Measurements from ENCODE around the gene IGFL3.

The IGFL3 gene

DNA sequence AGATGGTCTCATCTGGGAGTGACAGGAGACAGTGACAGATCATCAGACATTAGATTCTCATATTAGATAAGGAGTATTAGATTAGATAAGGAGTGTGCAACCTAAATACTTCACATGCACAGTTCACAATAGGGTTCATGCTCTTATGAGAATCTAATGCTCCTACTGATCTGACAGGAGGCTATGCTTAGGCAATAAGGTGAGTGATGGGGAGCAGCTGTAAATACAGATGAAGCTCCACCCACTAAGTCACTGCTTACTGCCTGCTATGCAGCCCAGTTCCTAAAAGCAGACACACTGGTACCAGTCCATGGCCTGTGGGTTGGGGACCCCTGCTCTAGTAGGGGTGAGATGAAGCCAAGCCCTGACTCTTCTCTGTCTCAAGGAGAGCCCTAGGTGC is 10.0 kb upstream of the IGFL3 start:
- Mint-ChIP-seq H3K27ac (no peak overlapping the region), H3K36me3 (no peaks in the 10 kb centered on the region), H3K9me3 (no peaks in the 10 kb centered on the region), H3K4me1 (peaks cover 9% of the 10 kb centered on the region), H3K27me3 (peaks cover 48% of the 10 kb centered on the region), H3K4me3 (no peak overlapping the region)
- CTCF ChIA-PET, result no interaction called here
- DNase-seq, result no peak

DNA sequence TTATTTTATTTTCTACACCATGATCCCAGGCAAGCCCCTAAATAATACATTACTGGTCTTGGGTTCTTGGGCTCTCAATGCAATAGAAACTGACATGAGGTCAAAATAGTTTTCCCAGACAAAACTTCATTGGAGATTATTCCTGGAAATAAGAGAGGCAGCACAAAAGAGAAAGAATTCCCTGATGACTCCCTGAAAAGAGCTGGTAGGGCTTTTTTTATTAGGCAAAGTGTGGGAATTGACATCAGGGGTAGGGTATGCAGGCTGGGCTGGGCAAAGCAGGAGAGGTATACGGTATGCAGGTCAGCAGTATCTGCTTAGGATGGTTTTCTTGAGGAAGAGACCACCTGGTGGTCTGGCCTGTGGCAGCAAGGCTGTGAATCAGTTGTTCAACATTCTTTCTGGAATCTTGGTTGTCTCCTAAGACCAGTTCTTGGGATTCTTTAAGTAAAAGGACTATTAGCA is 9.3 kb upstream of the IGFL3 start:
- Mint-ChIP-seq H3K4me1 (peaks cover 9% of the 10 kb centered on the region), H3K4me3 (no peak overlapping the region), H3K9me3 (no peaks in the 10 kb centered on the region), H3K27ac (no peak overlapping the region), H3K27me3 (peaks cover 49% of the 10 kb centered on the region), H3K36me3 (no peaks in the 10 kb centered on the region)
- DNase-seq, result no peak
- CTCF ChIA-PET, result no interaction called here

DNA sequence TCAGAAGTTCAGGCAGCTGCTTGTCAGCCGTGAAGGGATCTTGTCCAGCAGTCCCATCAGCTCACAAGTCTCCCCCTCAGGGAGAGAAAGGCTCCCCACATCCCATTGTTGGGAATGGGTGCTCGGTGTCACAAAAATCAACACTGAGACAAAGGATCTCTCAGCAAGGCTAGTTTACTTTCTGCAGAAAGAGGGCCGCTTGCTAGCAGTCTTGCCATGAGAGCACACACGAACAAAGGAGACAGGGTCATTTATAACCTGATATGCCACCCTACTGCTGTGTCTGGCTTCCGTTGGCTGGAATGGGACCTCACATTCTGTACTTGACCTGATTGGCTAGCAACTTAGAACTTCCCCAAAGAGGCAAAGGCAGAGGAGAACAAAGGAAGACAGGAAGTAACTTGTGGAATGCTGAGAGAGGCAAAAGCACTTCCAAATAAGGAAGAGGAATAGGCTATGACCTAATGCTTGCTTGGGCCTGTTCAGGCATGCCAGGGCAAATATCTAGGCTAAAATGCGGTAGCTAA is 8.7 kb upstream of the IGFL3 start:
- H3K36me3 Mint-ChIP-seq, result no peaks in the 10 kb centered on the region
- no peak for DNase-seq
- H3K27ac Mint-ChIP-seq, result no peak overlapping the region
- H3K4me1 Mint-ChIP-seq, result peaks cover 9% of the 10 kb centered on the region
- H3K27me3 Mint-ChIP-seq, result peaks cover 48% of the 10 kb centered on the region
- H3K9me3 Mint-ChIP-seq, result no peaks in the 10 kb centered on the region
- CTCF ChIA-PET, result no interaction called here
- no peak overlapping the region for H3K4me3 Mint-ChIP-seq

DNA sequence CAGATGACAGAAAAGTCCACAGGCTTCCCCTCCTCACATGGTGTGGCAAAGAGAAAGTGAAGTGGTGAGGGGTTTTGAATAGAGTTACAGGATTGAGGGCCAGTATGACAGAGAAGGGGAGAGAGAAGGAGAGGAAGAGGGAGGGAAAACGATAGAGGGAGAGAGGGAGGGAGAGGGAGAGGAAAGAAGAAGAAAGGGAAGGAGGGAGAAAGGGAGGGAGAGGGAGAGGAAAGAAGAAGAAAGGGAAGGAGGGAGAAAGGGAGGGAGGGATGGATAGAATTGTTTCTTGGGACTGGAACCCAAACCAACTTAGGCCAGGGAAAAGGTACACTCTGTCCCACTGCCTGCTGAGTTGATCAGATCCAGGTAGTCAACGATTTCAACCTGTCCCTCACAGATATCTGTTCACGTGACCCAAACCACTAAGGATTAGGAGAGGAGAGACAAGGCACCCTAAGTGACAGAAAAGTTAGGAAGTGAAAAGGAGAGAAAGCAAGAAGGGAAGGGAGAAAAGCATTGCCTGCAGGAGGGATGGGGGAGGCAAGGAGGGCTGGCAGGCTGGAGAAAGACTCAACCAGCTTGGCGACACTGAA is 8.1 kb upstream of the IGFL3 start:
- Mint-ChIP-seq H3K27me3 (peaks cover 45% of the 10 kb centered on the region), H3K4me3 (no peak overlapping the region), H3K27ac (no peak overlapping the region), H3K36me3 (no peaks in the 10 kb centered on the region), H3K4me1 (peaks cover 9% of the 10 kb centered on the region), H3K9me3 (no peaks in the 10 kb centered on the region)
- no peak for DNase-seq
- CTCF ChIA-PET, result no interaction called here

DNA sequence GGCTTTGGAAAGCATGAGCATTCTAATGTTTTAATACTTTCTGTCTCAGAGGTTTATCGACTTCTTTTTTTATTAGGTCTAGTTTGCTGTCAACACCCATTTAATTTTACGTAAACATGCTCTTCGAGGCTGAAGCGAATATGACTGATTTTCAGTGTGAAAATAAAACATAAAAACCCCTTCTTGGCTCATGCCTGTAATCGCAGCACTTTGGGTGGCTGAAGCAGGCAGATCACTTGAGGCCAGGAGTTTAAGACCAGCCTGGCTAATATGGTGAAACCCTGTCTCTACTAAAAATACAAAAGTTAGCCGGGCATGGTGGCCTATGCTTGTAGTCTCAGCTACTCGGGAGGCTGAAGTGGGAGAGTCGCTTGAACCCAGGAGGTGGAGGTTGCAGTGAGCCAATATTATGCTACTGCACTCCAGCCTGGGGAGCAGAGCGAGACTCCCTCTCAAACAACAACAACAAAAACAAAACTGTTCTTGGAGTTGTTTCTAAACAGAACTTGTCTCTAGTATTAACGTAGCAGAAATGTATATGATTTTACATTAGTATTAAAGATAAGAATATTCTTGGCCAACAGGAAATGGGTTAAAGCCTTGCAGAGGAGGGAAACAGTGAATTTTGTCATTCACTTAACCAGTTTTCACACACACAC is 7.1 kb upstream of the IGFL3 start:
- Mint-ChIP-seq H3K27me3 (peaks cover 41% of the 10 kb centered on the region), H3K9me3 (no peaks in the 10 kb centered on the region), H3K36me3 (no peaks in the 10 kb centered on the region), H3K4me1 (peaks cover 9% of the 10 kb centered on the region), H3K4me3 (no peak overlapping the region), H3K27ac (no peak overlapping the region)
- DNase-seq, result no peak
- CTCF ChIA-PET, result no interaction called here

DNA sequence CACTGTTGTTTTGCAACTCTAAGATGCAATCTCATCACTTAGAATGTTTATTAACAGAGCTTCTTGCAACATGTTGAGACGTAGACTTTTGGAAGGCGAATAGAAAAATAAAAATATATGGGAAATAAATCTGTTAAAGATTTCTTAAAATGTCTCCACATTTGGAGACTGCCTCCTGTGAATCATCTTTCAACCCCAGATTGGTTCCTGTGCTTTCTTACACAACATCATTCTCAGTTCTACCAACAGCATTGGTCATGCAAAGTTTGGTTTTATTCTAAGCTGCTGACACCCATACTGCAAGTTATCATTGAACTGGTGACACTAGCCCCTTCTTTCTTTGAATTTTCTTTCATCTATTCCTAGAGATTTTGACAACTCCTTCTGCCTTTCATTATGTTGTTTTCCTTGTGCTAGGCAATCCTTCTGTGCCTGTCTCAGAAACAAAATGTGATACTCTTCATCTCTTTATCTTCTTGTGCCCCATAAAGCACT is 1.6 kb upstream of the IGFL3 start:
- H3K27ac Mint-ChIP-seq, result no peak overlapping the region
- no peak for DNase-seq
- H3K9me3 Mint-ChIP-seq, result no peaks in the 10 kb centered on the region
- CTCF ChIA-PET, result interaction anchor here (0.8 kb wide), 1 partner anchor 154 kb away, joined by 3 read pairs; no protein-coding TSS in a partner anchor
- H3K27me3 Mint-ChIP-seq, result peaks cover 51% of the 10 kb centered on the region
- no peak overlapping the region for H3K4me3 Mint-ChIP-seq
- H3K4me1 Mint-ChIP-seq, result no peaks in the 10 kb centered on the region
- H3K36me3 Mint-ChIP-seq, result no peaks in the 10 kb centered on the region

DNA sequence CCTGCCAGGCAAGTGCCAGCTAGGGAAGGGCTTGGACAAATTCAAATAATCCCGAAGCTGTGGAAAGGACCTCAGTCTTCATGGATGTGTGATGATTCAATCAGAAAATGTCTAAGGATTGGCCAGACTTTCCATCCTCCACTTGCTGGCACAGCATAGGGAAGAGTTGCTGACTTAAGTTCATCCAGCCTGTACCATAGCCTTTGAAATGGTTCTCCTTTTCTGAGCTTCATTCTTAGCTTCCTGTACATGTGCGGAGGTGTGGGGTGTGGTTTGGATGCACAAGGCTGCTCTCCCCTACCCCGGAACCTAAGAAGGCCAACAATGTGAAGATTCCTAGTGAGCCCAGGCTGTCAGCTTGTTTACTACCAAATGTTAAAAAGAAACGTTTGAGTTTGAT is 959 bp upstream of the IGFL3 start:
- no peaks in the 10 kb centered on the region for H3K9me3 Mint-ChIP-seq
- H3K4me3 Mint-ChIP-seq, result no peak overlapping the region
- no peak for DNase-seq
- no peaks in the 10 kb centered on the region for H3K4me1 Mint-ChIP-seq
- H3K36me3 Mint-ChIP-seq, result no peaks in the 10 kb centered on the region
- CTCF ChIA-PET, result interaction anchor here (0.8 kb wide), 1 partner anchor 155 kb away, joined by 3 read pairs; no protein-coding TSS in a partner anchor
- no peak overlapping the region for H3K27ac Mint-ChIP-seq
- peaks cover 53% of the 10 kb centered on the region for H3K27me3 Mint-ChIP-seq

DNA sequence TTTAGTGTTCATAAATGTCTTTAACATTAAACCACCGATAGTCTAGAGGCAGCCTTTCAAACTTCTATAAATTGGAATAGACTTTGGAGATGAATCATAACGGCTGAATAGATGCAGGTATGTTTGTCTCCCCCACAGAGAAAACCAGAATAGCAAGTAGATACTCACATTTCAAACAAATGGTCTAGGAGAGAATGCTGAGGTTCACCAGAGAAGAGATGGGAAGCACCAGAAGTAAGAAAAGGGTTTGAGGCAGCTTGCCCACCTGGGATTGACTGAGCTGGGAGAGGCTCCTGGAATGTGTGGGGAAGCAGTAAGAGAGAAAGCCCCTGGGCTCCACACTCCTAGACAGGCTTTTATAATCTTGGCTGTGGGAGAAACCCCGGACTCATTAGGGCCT is 6.4 kb downstream of the IGFL3 start:
- no peak overlapping the region for H3K27ac Mint-ChIP-seq

DNA sequence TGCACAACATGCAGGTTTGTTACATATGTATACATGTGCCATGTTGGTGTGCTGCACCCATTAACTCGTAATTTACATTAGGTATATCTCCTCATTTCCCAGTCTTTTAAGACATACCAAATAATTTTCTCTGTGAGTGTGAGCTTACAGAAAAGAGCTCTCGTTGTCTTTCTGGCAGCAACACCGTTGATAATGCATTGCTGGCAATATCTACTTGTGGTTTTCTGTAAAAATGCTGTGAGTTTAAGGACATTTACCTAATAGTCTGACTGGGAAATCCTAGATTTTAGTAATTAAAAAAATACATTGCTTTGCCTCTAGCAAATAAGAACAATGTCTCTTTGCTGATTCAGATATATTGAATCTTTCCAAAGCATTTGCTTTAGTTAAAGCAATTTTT is 8.4 kb downstream of the IGFL3 start:
- Mint-ChIP-seq H3K9me3 (no peaks in the 10 kb centered on the region), H3K36me3 (no peaks in the 10 kb centered on the region), H3K4me3 (no peak overlapping the region), H3K27ac (no peak overlapping the region), H3K27me3 (peaks cover 34% of the 10 kb centered on the region), H3K4me1 (no peaks in the 10 kb centered on the region)
- no peak for DNase-seq
- CTCF ChIA-PET, result no interaction called here

More for the DNA sequence above, 6.4 kb downstream of the IGFL3 start:
- CTCF ChIA-PET, result no interaction called here
- Mint-ChIP-seq H3K36me3 (no peaks in the 10 kb centered on the region), H3K9me3 (no peaks in the 10 kb centered on the region), H3K4me3 (no peak overlapping the region), H3K27me3 (peaks cover 39% of the 10 kb centered on the region), H3K4me1 (no peaks in the 10 kb centered on the region)
- DNase-seq, result no peak

DNA sequence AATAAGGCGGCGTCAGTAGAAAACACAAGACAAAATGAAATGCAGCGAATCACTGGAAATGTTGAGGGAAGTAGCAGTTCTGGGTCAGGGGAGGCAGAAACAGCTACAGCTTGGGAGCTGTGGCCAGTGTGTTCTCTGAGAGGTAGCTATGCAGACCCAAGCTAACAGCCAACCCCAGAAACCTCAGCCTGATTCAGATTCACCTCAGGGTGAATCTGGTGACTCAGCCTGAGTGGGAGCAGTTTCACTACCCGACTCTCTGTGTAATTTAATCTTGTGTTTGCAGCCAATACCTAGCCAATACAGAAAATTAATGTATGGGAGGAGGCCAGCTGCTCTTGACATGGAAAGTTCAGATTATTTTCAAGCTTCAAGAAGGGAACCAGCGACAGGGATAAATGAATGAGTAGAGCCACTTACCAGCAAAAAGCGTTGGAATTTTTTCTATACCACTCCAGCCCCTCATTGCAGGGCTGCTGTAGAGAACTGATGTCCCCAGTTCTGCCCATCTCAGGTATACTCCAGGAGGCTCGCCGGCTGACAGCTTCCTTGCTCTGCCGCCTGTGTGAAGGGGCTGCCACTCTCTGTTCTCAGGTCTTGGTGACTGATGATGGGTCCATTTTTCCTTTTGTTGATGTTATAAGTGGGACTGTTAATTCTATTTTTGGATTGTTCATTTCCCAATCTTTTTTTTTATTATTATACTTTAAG is 8.9 kb downstream of the IGFL3 start:
- peaks cover 31% of the 10 kb centered on the region for H3K27me3 Mint-ChIP-seq
- H3K27ac Mint-ChIP-seq, result no peak overlapping the region
- no peak overlapping the region for H3K4me3 Mint-ChIP-seq
- H3K36me3 Mint-ChIP-seq, result no peaks in the 10 kb centered on the region
- no peaks in the 10 kb centered on the region for H3K4me1 Mint-ChIP-seq
- CTCF ChIA-PET, result no interaction called here
- peak; percentile 23 for DNase-seq
- H3K9me3 Mint-ChIP-seq, result no peaks in the 10 kb centered on the region

DNA sequence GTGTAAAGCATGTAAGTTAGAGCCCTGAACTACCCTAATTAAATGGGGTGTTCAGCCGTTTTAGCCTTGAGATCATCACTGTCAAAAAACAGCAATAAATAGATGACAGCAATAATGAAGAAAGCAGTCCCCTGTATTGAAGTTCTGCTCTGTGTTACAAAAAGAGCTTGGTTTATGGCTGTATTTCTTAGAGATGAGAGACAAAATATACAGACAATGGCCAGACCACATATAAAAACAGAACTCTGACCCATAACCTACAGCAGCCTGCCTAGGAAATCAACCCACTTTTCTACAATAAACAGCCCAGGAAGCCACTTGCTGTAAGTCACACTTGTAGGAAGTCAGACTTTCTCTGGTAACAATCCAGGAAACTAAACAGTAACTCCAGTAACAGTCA is 10.8 kb downstream of the IGFL3 start:
- peaks cover 21% of the 10 kb centered on the region for H3K27me3 Mint-ChIP-seq
- CTCF ChIA-PET, result no interaction called here
- no peaks in the 10 kb centered on the region for H3K9me3 Mint-ChIP-seq

DNA sequence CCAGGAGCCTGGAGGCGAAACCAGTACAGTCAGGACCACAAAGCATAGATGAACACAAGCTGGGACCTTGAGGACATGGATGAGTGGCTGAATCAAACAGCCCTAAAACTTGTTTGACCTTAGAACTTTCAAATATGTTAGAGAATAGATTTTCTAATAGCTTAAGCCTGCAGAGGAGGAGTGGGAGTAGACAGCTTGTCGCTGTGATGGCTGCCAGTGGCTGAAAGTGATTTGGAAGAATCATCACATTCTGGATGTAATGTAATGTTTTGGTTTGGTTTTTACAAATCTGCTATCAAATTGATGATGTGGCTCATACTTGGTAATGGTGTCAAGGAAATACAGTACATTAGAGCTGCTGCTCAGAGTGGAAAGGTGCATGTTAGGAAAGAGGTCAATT is 12.0 kb downstream of the IGFL3 start:
- Mint-ChIP-seq H3K36me3 (no peaks in the 10 kb centered on the region), H3K9me3 (no peaks in the 10 kb centered on the region), H3K27ac (no peak overlapping the region), H3K4me1 (no peaks in the 10 kb centered on the region), H3K27me3 (peaks cover 18% of the 10 kb centered on the region), H3K4me3 (no peak overlapping the region)
- CTCF ChIA-PET, result no interaction called here
- no peak for DNase-seq

More for the DNA sequence above, 10.8 kb downstream of the IGFL3 start:
- Mint-ChIP-seq H3K27ac (no peak overlapping the region), H3K4me1 (no peaks in the 10 kb centered on the region), H3K36me3 (no peaks in the 10 kb centered on the region), H3K4me3 (no peak overlapping the region)
- DNase-seq, result no peak

DNA sequence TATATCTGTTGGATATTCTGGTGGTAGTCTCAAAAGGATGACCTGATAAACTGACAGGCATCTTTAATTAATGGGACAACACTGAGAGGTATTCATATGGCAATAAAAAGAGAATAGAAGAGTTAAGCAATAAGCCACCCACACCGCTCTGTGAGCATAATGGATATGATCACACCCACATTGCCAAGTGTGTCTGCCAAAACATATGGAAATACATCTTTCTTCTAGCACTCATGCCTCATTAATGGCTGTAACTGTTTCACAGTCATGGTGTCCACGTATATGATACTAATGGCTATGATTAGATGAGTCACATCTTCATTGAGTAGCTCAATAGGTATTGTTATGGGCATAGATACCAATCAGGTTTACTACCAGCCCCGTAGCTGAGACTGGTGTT is 13.1 kb downstream of the IGFL3 start:
- peaks cover 14% of the 10 kb centered on the region for H3K27me3 Mint-ChIP-seq
- no peaks in the 10 kb centered on the region for H3K4me1 Mint-ChIP-seq
- CTCF ChIA-PET, result interaction anchor here (0.8 kb wide), 1 partner anchor 83 kb away, joined by 3 read pairs; no protein-coding TSS in a partner anchor
- no peak overlapping the region for H3K4me3 Mint-ChIP-seq
- no peak for DNase-seq
- H3K36me3 Mint-ChIP-seq, result no peaks in the 10 kb centered on the region
- H3K27ac Mint-ChIP-seq, result no peak overlapping the region
- H3K9me3 Mint-ChIP-seq, result no peaks in the 10 kb centered on the region

DNA sequence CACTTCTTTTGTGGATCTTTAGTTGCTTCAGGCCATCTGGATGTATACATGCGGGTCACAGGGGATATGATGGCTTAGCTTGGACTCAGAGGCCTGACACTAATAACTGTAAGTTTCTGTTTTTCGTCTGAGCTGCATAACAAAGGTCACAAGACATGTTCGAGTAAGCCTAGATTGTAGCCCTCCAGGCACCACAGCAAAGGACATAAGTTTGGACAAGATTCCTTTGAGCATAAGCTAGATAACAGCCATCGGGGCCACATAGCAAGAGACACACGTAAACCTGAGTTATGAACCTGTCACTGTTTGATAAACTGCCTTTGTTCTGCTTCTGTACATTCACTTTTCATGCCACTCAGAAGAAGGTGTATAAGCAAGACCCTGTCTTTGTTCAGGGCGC is 14.6 kb downstream of the IGFL3 start:
- H3K4me3 Mint-ChIP-seq, result no peak overlapping the region
- H3K27ac Mint-ChIP-seq, result no peak overlapping the region
- DNase-seq, result no peak
- H3K9me3 Mint-ChIP-seq, result no peaks in the 10 kb centered on the region
- H3K27me3 Mint-ChIP-seq, result peaks cover 5% of the 10 kb centered on the region
- no peaks in the 10 kb centered on the region for H3K36me3 Mint-ChIP-seq
- H3K4me1 Mint-ChIP-seq, result no peaks in the 10 kb centered on the region
- CTCF ChIA-PET, result no interaction called here

Data from activated naive CD4-positive, alpha-beta T cell treated with anti-CD3 and anti-CD28 coated beads, Interleukin-2, amount 10 ng/mL, durations not matched to agents 7 days and 5 days (primary cell).